ENCODE data around the gene NOSIP. TPM values are rescaled to one million over a fixed set of nuclear protein-coding genes. Genes with fewer than 3 reads are reported as not detected.

NOSIP gene
- total RNA-seq (2013; cell fraction: nucleolus; rRNA removed): 16.5 and 19.8 TPM in 2 replicates
- total RNA-seq (2014; rRNA removed) (68.6 and 75.3 TPM in 2 replicates), total RNA-seq (2014; rRNA removed; fragmentation: Illumina TruSeq; extraction: Trizol) (34.2 and 38.6 TPM in 2 replicates), total RNA-seq (2021) (51.8 and 55.0 TPM in 2 replicates), polyA plus RNA-seq (2011; rRNA removed) (25.0 and 45.1 TPM in 2 replicates), polyA plus RNA-seq (2014; fragmentation: Illumina TruSeq; extraction: Trizol) (12.4 and 27.9 TPM in 2 replicates), polyA plus RNA-seq (2014; fragmentation: Nextera tagmentation; extraction: Ambion mirVana) (10 to 100 TPM in 1 of 2 experiments, 1 to 10 TPM in 1; 7.2 to 20.1 TPM), polyA plus RNA-seq (2014; rRNA removed) (65.5 and 70.6 TPM in 2 replicates), polyA plus RNA-seq (2016; fragmentation: Nextera tagmentation; extraction: Ambion mirVana) (10 to 100 TPM; 75.8 to 85.5 TPM), polyA minus RNA-seq (2011; rRNA and poly(A)+ RNA removed) (44.5 and 78.1 TPM in 2 replicates), Bru-seq, nascent RNA (percentile 64 among the genes with signal in this experiment), BruChase-seq, experiment 1, labeled RNA remaining after a 6-hour chase (percentile 58 among the genes with signal in this experiment), BruChase-seq, experiment 2, labeled RNA remaining after a 2-hour chase (percentile 58 among the genes with signal in this experiment)
- 19.9 TPM for polyA plus RNA-seq (2011; ENCODE audit: low read depth)
- 81.2 and 120 TPM in 2 replicates for polyA plus RNA-seq (2011; cell fraction: cytosol; rRNA removed)
- 97.3 and 127 TPM in 2 replicates for polyA plus RNA-seq (2011; cell fraction: nucleus; rRNA removed)
- 45.3 and 48.3 TPM in 2 replicates for polyA plus RNA-seq (2012)
- polyA minus RNA-seq (2011; cell fraction: cytosol; rRNA and poly(A)+ RNA removed): 20.8 and 31.5 TPM in 2 replicates
- 16.6 and 24.8 TPM in 2 replicates for polyA minus RNA-seq (2011; cell fraction: nucleus; rRNA and poly(A)+ RNA removed)
- long read RNA-seq, experiment 1, transcript NOSIP-204 (9 exons, 1,005 nt): major isoform, 52 of 70 reads
- long read RNA-seq, experiment 1, transcript NOSIP-201 (9 exons, 1,000 nt): minor isoform, 5 of 70 reads
- long read RNA-seq, experiment 1, partial matches to known transcripts: 5 of 70 reads
- long read RNA-seq, experiment 1, other reads (novel, unspliced or antisense): 8 of 70 reads
- long read RNA-seq, experiment 2, transcript NOSIP-204 (9 exons, 1,005 nt): major isoform, 60 of 66 reads
- long read RNA-seq, experiment 2, partial matches to known transcripts: 2 of 66 reads
- long read RNA-seq, experiment 2, other reads (novel, unspliced or antisense): 4 of 66 reads

GRCh38 chr19:49580264-49581006 lies at the start of gene NOSIP:
Gene NOSIP (minus strand): TSS chr19:49580556. CDS start chr19:49560691, 19,865 bp downstream.
- CTCF ChIA-PET: interaction anchor here (0.6 to 4.2 kb wide), 10 partner anchors 10 to 107 kb away, joined by 3 to 48 read pairs (median 4); partner anchors contain the start of genes BCL2L12, FLT3LG, IRF3 and SCAF1
- TF ChIP-seq HDAC6 (IDR thresholded peaks at IDR 0.05; ENCODE audit: unreplicated experiment) (peak; percentile 80), FOXM1 (IDR thresholded peaks at IDR 0.05; ENCODE audit: low read depth, low read length) (no peak), ZNF592 (IDR thresholded peaks at IDR 0.05) (no peak), NR2C2 (IDR thresholded peaks at IDR 0.05; ENCODE audit: borderline replicate concordance, control insufficient read depth, insufficient read length, low read depth) (no peak), EGR1 (IDR thresholded peaks at IDR 0.05; ENCODE audit: borderline replicate concordance in 1 of 2, low read depth in 2 of 2, low read length in 2 of 2) (peak; percentile 85 to 91; a peak in 2 of 3 replicates), ZNF384 (IDR thresholded peaks at IDR 0.05; ENCODE audit: borderline replicate concordance, low read depth, low read length) (no peak), TCF12 (IDR thresholded peaks at IDR 0.05; ENCODE audit: low read depth, low read length) (peak; percentile 71; the same call in 1 of the 2 replicates), E4F1 (IDR thresholded peaks at IDR 0.05; ENCODE audit: borderline replicate concordance, partially characterized antibody) (peak; percentile 77), ZNF24 (IDR thresholded peaks at IDR 0.05) (no peak; the same call in 1 of the 2 replicates), BCL11A (IDR thresholded peaks at IDR 0.05; ENCODE audit: low read depth, low read length) (no peak)

More at GRCh38 chr19:49580264-49581006, at the start of gene NOSIP:
- peaks cover 7% of the 10 kb centered on the region; the same call in 1 of the 2 replicates for H3K4me1 ChIP-seq (ENCODE audit: control insufficient read depth, insufficient read depth, low read length)
- in situ Hi-C loops (cut with MboI): no loop called here
- peak; percentile 89 for DNase-seq (ENCODE audit: low read depth, low spot score)
- peak within 1 kb of the TSS; percentile 99 for H2AFZ ChIP-seq (ENCODE audit: control insufficient read depth, low read depth, low read length)
- no peaks in the 10 kb centered on the region for H4K20me1 ChIP-seq (ENCODE audit: control insufficient read depth, insufficient read depth)
- peak within 1 kb of the TSS; percentile 77 for H3K4me3 ChIP-seq
- FAIRE-seq: peak; percentile 87
- peak; percentile 98 for ATAC-seq
- peak within 1 kb of the TSS; percentile 86 for H3K9ac ChIP-seq (ENCODE audit: control insufficient read depth, insufficient read depth, low read length)
- H3K27me3 ChIP-seq (replicated peaks in 1 of 2; ENCODE audit: control insufficient read depth in 2 of 2, insufficient read depth in 2 of 2, low read length in 1 of 2): no peaks in the 10 kb centered on the region
- WGBS (ENCODE audit: insufficient coverage, insufficient replicate concordance, low lambda C conversion rate, missing lambda C conversion rate): 3% methylated on average over 31 of the region's 31 CpGs
- H3K9me3 ChIP-seq (replicated peaks; ENCODE audit: control insufficient read depth, insufficient read depth, low read length): no peaks in the 10 kb centered on the region
- SMC1A ChIA-PET (ENCODE audit: uncharacterized antibody, unreplicated experiment): interaction anchor here (0.6 to 3.4 kb wide), 9 partner anchors 10 to 129 kb away, joined by 3 to 14 read pairs (median 7); partner anchors contain the start of genes PIH1D1, PRMT1, PRR12 and RRAS
- POLR2A ChIA-PET: interaction anchor here (0.5 to 2.9 kb wide), 19 partner anchors 10 to 1832 kb away, joined by 3 to 23 read pairs (median 6); partner anchors contain the start of genes BCL2L12, IRF3, PIH1D1 and PRMT1
- H3K27ac ChIP-seq (ENCODE audit: control insufficient read depth, insufficient read depth): peak within 1 kb of the TSS; percentile 65
- peaks cover 17% of the 10 kb centered on the region for H3K79me2 ChIP-seq (ENCODE audit: control insufficient read depth, insufficient read depth, low read length)
- no peaks in the 10 kb centered on the region; a peak in 1 of 4 replicates for H3K36me3 ChIP-seq (ENCODE audit: control insufficient read depth in 2 of 2, insufficient read depth in 2 of 2, low read length in 1 of 2)
- intact Hi-C loops (cut with micrococcal nuclease; ENCODE audit: unreplicated experiment): loop anchor here (1.0 kb wide), 1 partner anchor 10 kb away; no protein-coding TSS in a partner anchor
- no TSS peak for BruUV-seq (replicated peaks)
- RAD21 ChIA-PET (ENCODE audit: unreplicated experiment): interaction anchor here (0.6 to 2.6 kb wide), 11 partner anchors 8 to 321 kb away, joined by 3 to 14 read pairs (median 3); partner anchors contain the start of genes PRMT1 and RRAS
- H3K4me2 ChIP-seq (ENCODE audit: control insufficient read depth, insufficient read depth): peak within 1 kb of the TSS; percentile 85

Measured in GM12878 (cell line).